Heart right ventricle (tissue), 16 donors: ENCODE measurements around the gene GRIK4. TPM values are rescaled to one million over a fixed set of nuclear protein-coding genes. Genes with fewer than 3 reads are reported as not detected.
"Not testable (repeated sequence)": the region's sequence is repeated elsewhere in the genome, so short reads cannot be mapped to it uniquely, and the experiment has no call there.

ENCODE experiments used
- ATAC-seq, 8 donors: fragments of 200-7000 bp; cut with Tn5 transposase; one replicate each; pipeline ENCODE4 v1.9.1; 2020; ENCODE audit warnings: mild to moderate bottlenecking in 8 of 8, moderate library complexity in 8 of 8, moderate number of reproducible peaks in 1 of 8
- DNase-seq, 2 donors: peaks; one replicate each; pipeline ENCODE4 v3.0.0-alpha.2; 2020
- H3K27ac ChIP-seq, 10 donors: fragments of 200-600 bp; sonication (generic) in 2 of 10; one replicate each; pipeline versions ENCODE4 v1.5.0 to v1.8.0; 2020 to 2022; ENCODE audit warnings: mild to moderate bottlenecking in 3 of 10
- H3K27me3 ChIP-seq, 7 donors: fragments of 200-600 bp; one replicate each; pipeline ENCODE4 v1.8.0; 2021 to 2022; ENCODE audit warnings: mild to moderate bottlenecking in 2 of 7
- H3K36me3 ChIP-seq, 9 donors: fragments of 200-600 bp; sonication (generic) in 1 of 9; one replicate each; pipeline versions ENCODE4 v1.5.0 to v1.8.0; 2020 to 2022; ENCODE audit warnings: mild to moderate bottlenecking in 2 of 9
- H3K4me1 ChIP-seq, 9 donors: fragments of 200-600 bp; sonication (generic) in 1 of 9; one replicate each; pipeline versions ENCODE4 v1.5.0 to v1.8.0; 2020 to 2022; ENCODE audit warnings: mild to moderate bottlenecking in 4 of 9
- H3K4me3 ChIP-seq, 10 donors: fragments of 200-600 bp; sonication (generic) in 2 of 10; one replicate each; pipeline versions ENCODE4 v1.5.0 to v1.8.0; 2020 to 2022; ENCODE audit warnings: mild to moderate bottlenecking in 7 of 10, moderate library complexity in 2 of 10
- H3K9me3 ChIP-seq, 11 donors: fragments of 200-600 bp in 10 of 11; sonication (generic) in 2 of 11; one replicate each; pipeline versions ENCODE4 v1.5.0 to v1.8.0; 2013 to 2022; ENCODE audit warnings: mild to moderate bottlenecking in 2 of 11, control low read depth in 1 of 11, moderate library complexity in 1 of 11
- WGBS, 2 donors: extraction: QIAGEN DNeasy Blood & Tissue Kit; methylation state at CpG; one replicate each; pipeline ENCODE4 v1.1.7; 2013; ENCODE audit warnings: inconsistent platforms in 1 of 2; 5-methylcytosine and 5-hydroxymethylcytosine counted together
- intact Hi-C, 10 donors: fragments of 100-400 bp; cut with DNase I; formaldehyde crosslinking; loops; one replicate each; pipeline versions ENCODE4 v1.11.1 to v1.14.2; 2022
- polyA plus RNA-seq, 2 donors: library from polyadenylated mRNA; stranded (reverse); fragments of 200-250 nt; gene quantifications; one replicate each; pipeline ENCODE4 v1.2.3, GENCODE V29; 2013
- total RNA-seq, 10 donors: library from RNA; stranded (reverse); fragmentation: NEBNext Ultra II Directional in 3 of 10; extraction: Animal tissue kit (Norgen Biotek cat#: 25700) in 3 of 10; gene quantifications; one replicate each; pipeline versions ENCODE4 v1.2.1 to v1.2.4, GENCODE V29; 2021 to 2023
- TF ChIP-seq, protein P1 (sequence below), 9 donors: fragments of 200-600 bp; sonication (generic) in 2 of 9; IDR thresholded peaks; one replicate each; pipeline versions ENCODE4 v1.5.0 to v1.8.0; 2021 to 2022; ENCODE audit warnings: antibody characterized with exemption in 9 of 9, mild to moderate bottlenecking in 5 of 9, moderate library complexity in 1 of 9
- donor health status: Arrhythmogenic right ventricular cardiomyopathy.
- donor health status: ischemic (EF 13 %, LVEDD 7.1; RV severe dilation, severe dysfunction).
- donor health status: healthy with polysubstance abuse.
- donor health status: DM: no; HTN: yes; CAD: no.
- donor health status: DM: no; HTN: no; CAD: no.
- donor health status: ischemic (EF 25% LVEDD 6.9; RV normal size, moderate dysfunction).
- donor health status: ischemic (EF 25% LVEDD 5.7; RV mildly dilated, moderate dysfunction).
- donor health status: healthy.
- donor health status: DM: yes; HTN: yes; CAD: no.
- donor health status: Ischemic cardiomyopathy.
- donor health status: ischemic (EF 35%, LVEDD 5.7; RV mildly dilated, moderate dysfunction).
- donor health status: nonischemic (EF 11% LVEDD 7.7; RV severe dilation, severe dysfunction).
- donor health status: DM: yes; HTN: yes; CAD: no.
- donor health status: PGD.
- donor health status: ischemic (EF 29% LVEDD 5.4; RV normal size, mild dysfunction).
- donor health status: nonischemic (EF 23%, LVEDD 6.1; RV moderate dilation, normal function).

GRIK4 gene
- total and polyA plus RNA-seq, 12 donors: 0.01 to 0.85 (median 0.37) TPM; not detected in 6

DNA sequence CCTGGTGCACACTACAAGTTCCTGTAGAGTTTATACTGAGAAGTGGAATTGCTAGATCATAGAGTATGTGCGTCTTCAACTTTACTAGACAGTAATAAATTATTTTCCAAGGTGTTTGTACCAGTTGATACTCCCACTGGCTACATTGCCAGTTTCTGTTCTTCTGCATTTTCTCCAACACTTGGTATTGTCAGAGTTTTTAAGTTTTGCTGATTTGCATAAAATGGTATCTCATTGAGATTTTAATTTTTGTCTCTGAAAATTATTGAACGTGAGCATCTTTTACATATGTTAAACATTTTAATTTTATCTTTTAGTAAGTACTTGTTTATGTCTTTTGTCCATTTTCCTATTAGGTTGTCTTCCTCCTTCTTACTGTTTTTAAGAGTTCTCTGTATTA lies 519.6 kb downstream of the GRIK4 start:
- Histone ChIP-seq H3K36me3 (no peaks in the 10 kb centered on the region), H3K27me3 (no peaks in the 10 kb centered on the region), H3K4me3 (no peak overlapping the region), H3K4me1 (peaks cover 0 to 29% (median 11%) of the 10 kb centered on the region in 9 donors), H3K9me3 (no peaks in the 10 kb centered on the region), H3K27ac (no peak overlapping the region)
- no peak for ATAC-seq
- 97 to 99% methylated on average over 2 of the region's 2 CpGs for WGBS, 2 donors
- intact Hi-C loops: no loop called here
- DNase-seq: no peak
- TF ChIP-seq, protein P1, sequence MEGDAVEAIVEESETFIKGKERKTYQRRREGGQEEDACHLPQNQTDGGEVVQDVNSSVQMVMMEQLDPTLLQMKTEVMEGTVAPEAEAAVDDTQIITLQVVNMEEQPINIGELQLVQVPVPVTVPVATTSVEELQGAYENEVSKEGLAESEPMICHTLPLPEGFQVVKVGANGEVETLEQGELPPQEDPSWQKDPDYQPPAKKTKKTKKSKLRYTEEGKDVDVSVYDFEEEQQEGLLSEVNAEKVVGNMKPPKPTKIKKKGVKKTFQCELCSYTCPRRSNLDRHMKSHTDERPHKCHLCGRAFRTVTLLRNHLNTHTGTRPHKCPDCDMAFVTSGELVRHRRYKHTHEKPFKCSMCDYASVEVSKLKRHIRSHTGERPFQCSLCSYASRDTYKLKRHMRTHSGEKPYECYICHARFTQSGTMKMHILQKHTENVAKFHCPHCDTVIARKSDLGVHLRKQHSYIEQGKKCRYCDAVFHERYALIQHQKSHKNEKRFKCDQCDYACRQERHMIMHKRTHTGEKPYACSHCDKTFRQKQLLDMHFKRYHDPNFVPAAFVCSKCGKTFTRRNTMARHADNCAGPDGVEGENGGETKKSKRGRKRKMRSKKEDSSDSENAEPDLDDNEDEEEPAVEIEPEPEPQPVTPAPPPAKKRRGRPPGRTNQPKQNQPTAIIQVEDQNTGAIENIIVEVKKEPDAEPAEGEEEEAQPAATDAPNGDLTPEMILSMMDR (IDR thresholded peaks at IDR 0.05): no peak

DNA sequence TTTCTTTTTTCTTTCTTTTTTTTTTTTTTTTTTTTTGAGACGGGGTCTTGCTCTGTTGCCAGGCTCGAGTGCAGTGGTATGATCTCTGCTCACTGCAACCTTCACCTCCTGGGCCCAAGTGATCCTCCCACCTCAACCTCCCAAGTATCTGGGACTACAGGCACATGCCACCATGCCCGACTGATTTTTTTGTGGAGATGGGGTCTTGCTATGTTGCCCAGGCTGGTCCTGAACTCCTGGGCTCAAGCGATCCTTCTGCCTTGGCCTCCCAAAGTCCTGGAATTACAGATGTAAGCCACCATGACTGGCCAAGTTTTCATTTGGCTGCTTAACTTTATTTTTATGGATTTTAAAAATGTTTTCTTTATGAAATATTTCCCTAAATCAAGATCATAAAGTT lies 520.1 kb downstream of the GRIK4 start:
- H3K27me3 ChIP-seq, H3K27ac ChIP-seq, H3K4me3 ChIP-seq, H3K36me3 ChIP-seq, H3K9me3 ChIP-seq, intact Hi-C loops, ATAC-seq, DNase-seq: not testable (repeated sequence)
- H3K4me1 ChIP-seq: peaks cover 0 to 24% (median 11%) of the 10 kb centered on the region in 9 donors
- 92 to 99% methylated on average over 4 of the region's 4 CpGs for WGBS, 2 donors

DNA sequence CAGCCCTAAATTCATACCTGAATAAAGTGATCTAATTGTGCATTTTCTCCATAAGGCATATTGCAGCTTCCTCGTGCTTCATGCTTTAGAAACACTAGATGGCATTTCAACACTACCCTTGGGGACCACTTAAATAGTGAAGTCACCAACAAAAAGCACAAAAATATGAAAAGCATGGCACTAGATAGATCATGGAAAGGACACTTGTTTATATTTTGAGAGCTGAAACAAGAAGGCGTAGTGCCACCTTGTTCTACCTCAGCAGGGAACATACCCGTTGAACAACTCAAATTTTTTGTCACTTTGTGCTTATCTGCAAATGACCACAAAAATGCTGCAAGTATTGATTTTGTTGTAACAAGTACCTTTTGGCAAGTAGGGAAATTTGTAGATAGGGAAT lies 521.0 kb downstream of the GRIK4 start:
- TF ChIP-seq, protein P1 (IDR thresholded peaks at IDR 0.05): no peak
- Histone ChIP-seq H3K9me3 (no peaks in the 10 kb centered on the region), H3K4me3 (no peak overlapping the region), H3K36me3 (no peaks in the 10 kb centered on the region), H3K4me1 (peaks cover 0 to 18% (median 8%) of the 10 kb centered on the region in 9 donors), H3K27ac (no peak overlapping the region), H3K27me3 (no peaks in the 10 kb centered on the region)
- 97% methylated on average over 3 of the region's 3 CpGs for WGBS, 2 donors
- DNase-seq (no peak), ATAC-seq (no peak)
- intact Hi-C loops: no loop called here

DNA sequence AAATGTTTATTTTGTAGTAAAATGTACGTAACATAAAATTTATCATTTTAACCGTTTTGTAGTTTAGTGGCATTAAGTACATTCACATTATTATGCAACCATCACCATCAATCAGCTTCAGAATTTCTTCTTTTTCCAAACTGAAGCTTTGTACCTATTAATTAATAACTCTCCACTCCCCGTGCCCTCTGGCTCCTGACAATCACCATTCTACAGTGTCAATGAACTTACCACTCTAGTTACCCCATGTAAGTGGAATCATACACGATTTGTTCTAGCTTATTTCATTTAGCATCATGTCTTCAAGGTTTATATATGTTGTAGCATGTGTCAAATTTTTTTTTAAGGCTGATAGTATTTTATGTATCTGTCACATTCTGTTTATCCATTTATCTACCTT lies 522.1 kb downstream of the GRIK4 start:
- Histone ChIP-seq H3K36me3 (no peaks in the 10 kb centered on the region), H3K4me1 (peaks cover 0 to 18% (median 8%) of the 10 kb centered on the region in 9 donors), H3K27ac (no peak overlapping the region), H3K4me3 (no peak overlapping the region), H3K9me3 (no peaks in the 10 kb centered on the region), H3K27me3 (no peaks in the 10 kb centered on the region)
- ATAC-seq (no peak), DNase-seq (no peak)
- WGBS, 2 donors: 95 to 97% methylated on average over 4 of the region's 4 CpGs
- intact Hi-C loops: no loop called here
- TF ChIP-seq, protein P1 (IDR thresholded peaks at IDR 0.05): no peak

DNA sequence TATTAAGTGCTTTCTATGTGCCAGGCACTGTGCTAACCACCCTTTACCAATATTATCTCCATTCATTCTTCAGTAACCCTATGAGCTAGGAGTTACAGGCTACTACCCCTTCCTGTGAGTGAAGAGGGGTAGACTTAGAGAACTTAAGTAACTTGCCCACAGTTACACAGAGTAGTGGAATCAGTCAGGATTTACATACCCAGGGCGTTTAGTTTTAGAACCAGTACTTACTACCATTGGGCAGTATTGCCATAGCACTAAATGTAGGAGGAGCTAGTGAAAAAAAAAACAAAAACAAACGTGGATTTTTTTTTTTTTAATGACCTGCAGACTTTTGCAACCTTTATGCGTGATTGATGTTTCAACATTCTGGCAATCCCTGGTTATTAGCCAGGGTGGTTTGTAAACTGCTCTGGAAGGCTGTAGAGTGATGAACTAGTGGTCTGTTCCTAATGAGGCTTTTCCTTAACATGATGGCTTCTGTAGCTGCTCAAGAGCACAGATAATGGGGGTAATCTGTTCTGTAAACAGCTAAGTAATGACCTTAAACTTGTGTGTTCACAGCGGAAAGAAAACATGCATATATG lies 523.7 kb downstream of the GRIK4 start:
- TF ChIP-seq, protein P1 (IDR thresholded peaks at IDR 0.05): no peak
- no peaks in the 10 kb centered on the region for H3K9me3 ChIP-seq
- intact Hi-C loops: no loop called here
- H3K36me3 ChIP-seq: no peaks in the 10 kb centered on the region
- no peak for DNase-seq
- WGBS, 2 donors: 68 to 77% methylated on average over 4 of the region's 4 CpGs
- no peak overlapping the region for H3K27ac ChIP-seq
- no peak overlapping the region for H3K4me3 ChIP-seq
- H3K4me1 ChIP-seq: peaks cover 0 to 14% (median 2%) of the 10 kb centered on the region in 9 donors
- ATAC-seq: no peak
- no peaks in the 10 kb centered on the region for H3K27me3 ChIP-seq
